ENCODE results near the gene ARF3. TPM values are rescaled to one million over a fixed set of nuclear protein-coding genes. Genes with fewer than 3 reads are reported as not detected.

ARF3 gene
- total RNA-seq, 1 donor from 2014 or later = 138 TPM

DNA sequence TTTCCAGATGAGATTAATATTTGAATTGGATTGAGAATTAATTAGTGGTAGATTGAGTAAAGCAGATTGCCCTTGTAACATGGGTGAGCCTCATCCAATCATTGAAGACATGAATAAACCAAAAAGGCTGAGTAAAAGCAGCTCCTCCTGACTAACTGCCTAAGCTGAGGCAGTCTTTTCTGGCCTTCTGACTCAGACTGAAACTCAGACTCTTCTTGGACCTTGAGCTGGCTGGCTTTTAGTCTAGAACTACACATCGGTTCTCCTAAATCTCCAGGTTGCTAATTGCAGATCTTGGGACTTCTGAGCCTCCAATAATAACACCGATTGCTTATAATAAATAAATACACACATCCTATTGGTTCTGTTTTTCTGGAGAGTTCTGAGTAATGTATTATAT lies 56.0 kb downstream of the ARF3 start:
- DNase-seq (ENCODE audit: extremely low spot score, unreplicated experiment) = no peak
- Mint-ChIP-seq H3K4me3 (ENCODE audit: unreplicated experiment) (no peak overlapping the region), H3K36me3 (ENCODE audit: unreplicated experiment) (no peaks in the 10 kb centered on the region), H3K4me1 (ENCODE audit: unreplicated experiment) (peaks cover 5% of the 10 kb centered on the region), H3K9me3 (ENCODE audit: unreplicated experiment) (no peaks in the 10 kb centered on the region), H3K27me3 (ENCODE audit: unreplicated experiment) (peaks cover 14% of the 10 kb centered on the region), H3K27ac (ENCODE audit: unreplicated experiment) (no peak overlapping the region)
- TF ChIP-seq, protein P1, sequence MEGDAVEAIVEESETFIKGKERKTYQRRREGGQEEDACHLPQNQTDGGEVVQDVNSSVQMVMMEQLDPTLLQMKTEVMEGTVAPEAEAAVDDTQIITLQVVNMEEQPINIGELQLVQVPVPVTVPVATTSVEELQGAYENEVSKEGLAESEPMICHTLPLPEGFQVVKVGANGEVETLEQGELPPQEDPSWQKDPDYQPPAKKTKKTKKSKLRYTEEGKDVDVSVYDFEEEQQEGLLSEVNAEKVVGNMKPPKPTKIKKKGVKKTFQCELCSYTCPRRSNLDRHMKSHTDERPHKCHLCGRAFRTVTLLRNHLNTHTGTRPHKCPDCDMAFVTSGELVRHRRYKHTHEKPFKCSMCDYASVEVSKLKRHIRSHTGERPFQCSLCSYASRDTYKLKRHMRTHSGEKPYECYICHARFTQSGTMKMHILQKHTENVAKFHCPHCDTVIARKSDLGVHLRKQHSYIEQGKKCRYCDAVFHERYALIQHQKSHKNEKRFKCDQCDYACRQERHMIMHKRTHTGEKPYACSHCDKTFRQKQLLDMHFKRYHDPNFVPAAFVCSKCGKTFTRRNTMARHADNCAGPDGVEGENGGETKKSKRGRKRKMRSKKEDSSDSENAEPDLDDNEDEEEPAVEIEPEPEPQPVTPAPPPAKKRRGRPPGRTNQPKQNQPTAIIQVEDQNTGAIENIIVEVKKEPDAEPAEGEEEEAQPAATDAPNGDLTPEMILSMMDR (IDR thresholded peaks at IDR 0.05) = no peak

DNA sequence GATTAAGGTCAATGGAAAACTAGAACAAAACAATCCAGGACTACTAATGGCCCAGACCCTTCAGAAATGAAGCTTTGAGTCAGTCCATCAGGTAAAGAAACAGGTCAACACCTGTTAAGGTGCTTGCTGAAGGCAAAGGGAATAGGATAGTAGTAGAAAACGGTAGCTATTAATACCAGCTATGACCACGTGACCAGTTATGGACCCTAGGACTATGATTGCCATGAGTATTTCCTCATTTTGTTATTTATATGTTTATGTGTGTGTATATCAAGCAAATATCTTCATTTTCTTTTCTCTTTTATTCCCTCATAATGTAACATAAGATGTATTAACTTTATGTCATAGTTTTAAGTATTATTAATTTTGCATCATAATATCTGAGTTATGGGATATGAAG lies 57.6 kb downstream of the ARF3 start:
- Mint-ChIP-seq H3K4me3 (ENCODE audit: unreplicated experiment) (no peak overlapping the region), H3K36me3 (ENCODE audit: unreplicated experiment) (no peaks in the 10 kb centered on the region), H3K4me1 (ENCODE audit: unreplicated experiment) (peaks cover 5% of the 10 kb centered on the region), H3K9me3 (ENCODE audit: unreplicated experiment) (no peaks in the 10 kb centered on the region), H3K27me3 (ENCODE audit: unreplicated experiment) (peaks cover 14% of the 10 kb centered on the region), H3K27ac (ENCODE audit: unreplicated experiment) (no peak overlapping the region)
- no peak for DNase-seq (ENCODE audit: extremely low spot score, unreplicated experiment)
- TF ChIP-seq, protein P1 (IDR thresholded peaks at IDR 0.05) = no peak

DNA sequence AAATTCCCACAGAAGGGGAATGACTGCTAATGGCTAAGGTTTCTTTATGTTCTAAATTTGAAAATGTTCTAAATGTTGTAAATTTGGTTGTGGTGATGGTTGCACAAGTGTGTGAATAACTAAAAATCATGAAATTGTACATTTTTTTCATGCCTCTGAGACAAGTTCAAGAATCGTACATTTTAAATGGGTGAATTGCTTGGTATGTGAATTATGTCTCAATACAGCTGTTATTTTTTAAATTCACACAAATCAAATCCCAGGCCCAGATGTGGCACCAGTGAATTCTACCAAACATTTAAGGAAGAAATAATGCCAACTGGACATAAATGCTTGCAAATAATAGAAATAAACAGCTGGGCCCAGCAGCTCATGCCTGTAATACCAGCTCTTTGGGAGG lies 63.0 kb downstream of the ARF3 start:
- Mint-ChIP-seq H3K36me3 (ENCODE audit: unreplicated experiment) (no peaks in the 10 kb centered on the region), H3K27ac (ENCODE audit: unreplicated experiment) (no peak overlapping the region), H3K9me3 (ENCODE audit: unreplicated experiment) (no peaks in the 10 kb centered on the region), H3K4me1 (ENCODE audit: unreplicated experiment) (peaks cover 8% of the 10 kb centered on the region), H3K4me3 (ENCODE audit: unreplicated experiment) (no peak overlapping the region), H3K27me3 (ENCODE audit: unreplicated experiment) (peaks cover 36% of the 10 kb centered on the region)
- TF ChIP-seq, protein P1 (IDR thresholded peaks at IDR 0.05) = no peak
- DNase-seq (ENCODE audit: extremely low spot score, unreplicated experiment) = no peak

DNA sequence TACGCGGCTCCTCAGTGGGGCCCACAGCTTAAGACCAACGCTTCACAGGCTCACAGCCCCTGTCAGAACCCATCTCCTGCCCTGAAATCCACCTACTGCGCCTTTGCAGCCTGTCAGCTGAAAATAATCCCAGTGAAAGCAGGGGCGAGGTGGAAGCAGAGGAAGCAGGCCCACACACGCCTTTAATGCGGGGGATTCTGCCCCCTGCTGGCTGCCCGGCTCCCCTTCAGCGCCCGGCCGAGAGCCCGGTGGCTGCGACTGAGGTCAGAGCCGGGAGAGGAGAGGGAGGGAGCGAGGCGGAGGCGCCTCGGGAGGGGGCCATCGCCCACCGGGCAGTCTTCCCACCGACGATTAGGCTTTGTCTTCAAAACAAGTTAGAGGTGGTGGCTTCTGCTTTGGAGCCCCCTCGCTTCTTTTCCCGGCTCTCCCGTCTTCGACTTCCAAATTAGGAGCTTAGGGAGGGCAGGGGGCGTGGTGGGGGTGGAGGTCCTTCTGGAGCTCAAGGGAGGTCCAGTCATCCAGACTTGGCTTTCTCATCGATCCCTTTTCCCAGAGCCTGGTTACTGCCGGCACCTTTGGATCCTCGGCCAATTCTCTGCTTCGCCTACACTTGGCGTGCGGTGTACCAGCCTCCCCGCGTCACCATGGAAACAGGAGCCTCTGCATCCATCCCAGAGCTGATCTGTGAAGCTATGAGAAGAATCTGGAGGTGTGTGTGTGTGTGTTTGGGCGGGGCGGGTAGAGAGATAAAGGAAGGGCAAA lies 66.4 kb downstream of the ARF3 start:
- peaks cover 8% of the 10 kb centered on the region for H3K4me1 Mint-ChIP-seq (ENCODE audit: unreplicated experiment)
- peak; percentile 94 for DNase-seq (ENCODE audit: extremely low spot score, unreplicated experiment)
- H3K36me3 Mint-ChIP-seq (ENCODE audit: unreplicated experiment) = no peaks in the 10 kb centered on the region
- no peaks in the 10 kb centered on the region for H3K9me3 Mint-ChIP-seq (ENCODE audit: unreplicated experiment)
- peaks cover 23% of the 10 kb centered on the region for H3K27me3 Mint-ChIP-seq (ENCODE audit: unreplicated experiment)
- H3K27ac Mint-ChIP-seq (ENCODE audit: unreplicated experiment) = no peak overlapping the region
- peak overlapping the region; percentile 50 for H3K4me3 Mint-ChIP-seq (ENCODE audit: unreplicated experiment)
- TF ChIP-seq, protein P1 (IDR thresholded peaks at IDR 0.05) = peak; percentile 97

DNA sequence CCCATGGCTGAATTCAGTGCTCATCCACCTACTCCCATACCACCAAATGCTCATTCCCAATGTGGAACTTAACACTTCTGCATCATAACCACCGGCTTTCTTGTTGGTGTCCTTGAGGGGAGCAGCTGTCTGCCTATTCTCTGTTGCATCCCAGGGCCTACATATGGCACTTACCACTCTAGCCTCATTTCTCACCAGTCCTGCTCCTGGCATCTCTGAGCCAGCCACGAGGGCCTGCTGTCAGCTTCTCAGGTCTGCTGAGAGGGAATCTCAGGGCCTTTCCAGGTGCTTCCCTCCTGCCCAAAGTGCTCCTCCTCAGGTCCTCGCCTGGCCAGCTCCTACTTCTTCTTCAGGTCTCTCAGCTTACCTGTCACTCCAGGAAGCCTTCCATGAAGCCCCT lies 67.6 kb downstream of the ARF3 start:
- TF ChIP-seq, protein P1 (IDR thresholded peaks at IDR 0.05) = no peak
- H3K27ac Mint-ChIP-seq (ENCODE audit: unreplicated experiment) = no peak overlapping the region
- peaks cover 23% of the 10 kb centered on the region for H3K27me3 Mint-ChIP-seq (ENCODE audit: unreplicated experiment)
- DNase-seq (ENCODE audit: extremely low spot score, unreplicated experiment) = no peak
- H3K4me1 Mint-ChIP-seq (ENCODE audit: unreplicated experiment) = peaks cover 9% of the 10 kb centered on the region
- H3K9me3 Mint-ChIP-seq (ENCODE audit: unreplicated experiment) = no peaks in the 10 kb centered on the region
- no peak overlapping the region for H3K4me3 Mint-ChIP-seq (ENCODE audit: unreplicated experiment)
- H3K36me3 Mint-ChIP-seq (ENCODE audit: unreplicated experiment) = no peaks in the 10 kb centered on the region

Other genes with a start within 250 kb of the ARF3 start
- gene CCNT1, start 240.8 kb downstream of the ARF3 start, total RNA-seq = 32.9 and 33.8 TPM in 2 replicates
- gene ADCY6, start 168.4 kb downstream of the ARF3 start, total RNA-seq = 71.7 and 71.9 TPM in 2 replicates
- 66.5 and 83.3 TPM in 2 replicates for gene CACNB3, start 139.0 kb downstream of the ARF3 start, total RNA-seq
- 67.3 and 72.2 TPM in 2 replicates for gene DDX23, start 105.3 kb downstream of the ARF3 start, total RNA-seq
- gene RND1, start 91.6 kb downstream of the ARF3 start, total RNA-seq = 0.89 and 1.0 TPM in 2 replicates
- gene FKBP11, start 32.0 kb downstream of the ARF3 start, total RNA-seq = 16.2 and 16.4 TPM in 2 replicates
- not detected in 2 replicates for gene WNT10B, start 14.2 kb upstream of the ARF3 start, total RNA-seq
- gene WNT1, start 20.8 kb upstream of the ARF3 start, total RNA-seq = not detected in 2 replicates
- gene DDN, start 41.9 kb upstream of the ARF3 start, total RNA-seq = 0.08 and 0.26 TPM in 2 replicates
- gene PRKAG1, start 61.3 kb upstream of the ARF3 start, total RNA-seq = 75.6 and 80.6 TPM in 2 replicates
- 91.2 and 97.5 TPM in 2 replicates for gene KMT2D, start 103.3 kb upstream of the ARF3 start, total RNA-seq
- 0.86 and 1.2 TPM in 2 replicates for gene RHEBL1, start 112.5 kb upstream of the ARF3 start, total RNA-seq
- 0.13 TPM in 1 of 2 replicates, not detected in the other for gene DHH, start 137.3 kb upstream of the ARF3 start, total RNA-seq
- gene LMBR1L, start 153.4 kb upstream of the ARF3 start, total RNA-seq = 85.2 and 86.1 TPM in 2 replicates
- 497 and 503 TPM in 2 replicates for gene TUBA1B, start 173.9 kb upstream of the ARF3 start, total RNA-seq
- gene TUBA1A, start 231.6 kb upstream of the ARF3 start, total RNA-seq = 466 and 471 TPM in 2 replicates